Eye (tissue), 1 donor: ENCODE measurements around the gene SFXN2.
"Not testable (repeated sequence)": the region's sequence is repeated elsewhere in the genome, so short reads cannot be mapped to it uniquely, and the experiment has no call there.

ENCODE experiments used
- DNase-seq: peaks from one replicate; pipeline ENCODE4 v3.0.0-alpha.2; 2015

The SFXN2 gene

DNA sequence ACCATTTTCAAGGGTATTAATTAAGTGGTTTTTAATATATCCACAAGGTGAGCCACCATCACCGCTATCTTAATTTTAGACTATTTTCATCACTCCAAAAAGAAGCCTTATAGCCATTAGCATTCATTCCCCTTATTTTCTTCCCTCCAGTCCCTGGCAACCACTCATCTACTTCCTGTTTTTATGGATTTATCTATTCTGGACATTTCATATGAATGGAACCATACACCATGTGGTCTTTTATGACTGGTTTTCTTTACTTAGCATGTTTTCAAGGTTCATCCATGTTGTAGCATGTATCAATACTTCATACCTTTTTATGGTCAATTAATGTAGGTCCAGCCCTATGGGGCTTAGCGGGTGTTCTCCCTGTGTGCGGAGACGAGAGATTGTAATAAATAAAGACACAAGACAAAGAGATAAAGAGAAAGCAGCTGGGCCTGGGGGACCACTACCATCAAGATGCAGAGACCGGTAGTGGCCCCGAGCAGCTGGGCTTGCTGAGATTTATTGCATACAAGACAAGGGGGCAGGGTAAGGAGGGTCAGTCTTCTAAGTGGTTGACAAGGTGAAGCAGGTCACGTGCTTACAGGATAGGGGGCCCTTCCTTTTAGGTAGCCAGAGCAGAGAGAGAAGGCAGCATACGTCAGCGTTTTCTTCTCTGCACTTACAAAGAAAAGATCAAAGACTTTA, 44.0 kb downstream of the SFXN2 start:
- no peak for DNase-seq

DNA sequence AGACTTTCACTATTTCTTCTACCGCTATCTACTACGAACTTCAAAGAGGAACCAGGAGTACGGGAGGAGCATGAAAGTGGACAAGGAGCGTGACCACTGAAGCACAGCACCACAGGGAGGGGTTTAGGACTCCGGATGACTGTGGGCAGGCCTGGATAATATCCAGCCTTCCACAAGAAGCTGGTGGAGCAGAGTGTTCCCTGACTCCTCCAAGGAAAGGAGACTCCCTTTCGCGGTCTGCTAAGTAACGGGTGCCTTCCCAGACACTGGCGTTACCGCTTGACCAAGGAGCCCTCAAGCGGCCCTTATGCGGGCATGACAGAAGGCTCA, 44.5 kb downstream of the SFXN2 start:
- DNase-seq, result not testable (repeated sequence)

DNA sequence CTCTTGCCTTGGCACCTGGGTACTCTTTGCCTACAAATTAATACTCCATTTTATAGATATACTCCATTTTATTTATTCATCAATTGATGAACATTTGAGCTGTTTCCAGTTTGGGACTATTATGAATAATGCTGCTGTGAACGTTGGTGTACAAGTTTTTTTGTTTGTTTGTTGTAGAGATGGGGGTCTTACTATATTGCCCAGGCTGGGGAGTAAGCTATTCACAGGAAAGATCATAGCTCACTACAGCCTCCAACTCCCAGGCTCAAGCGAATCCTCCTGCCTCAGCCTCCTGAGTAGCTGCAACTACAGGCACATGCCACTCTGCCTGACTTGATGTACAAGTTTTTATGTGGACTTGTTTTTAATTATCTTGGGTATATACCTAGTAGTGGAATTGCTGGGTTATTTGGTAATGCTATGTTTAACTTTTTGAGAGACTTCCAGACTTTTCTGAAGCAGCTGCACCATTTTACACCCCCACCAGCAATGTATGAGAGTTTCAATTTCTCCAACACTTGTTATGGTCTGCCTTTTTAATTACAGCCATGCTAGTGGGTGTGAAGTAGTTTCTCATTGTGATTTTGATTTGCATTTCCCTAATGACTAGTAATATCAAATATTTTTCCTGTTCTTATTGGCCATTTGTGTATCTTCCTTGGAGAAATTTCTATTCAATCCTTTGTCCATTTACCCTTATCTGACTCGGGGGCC, 45.2 kb downstream of the SFXN2 start:
- no peak for DNase-seq

DNA sequence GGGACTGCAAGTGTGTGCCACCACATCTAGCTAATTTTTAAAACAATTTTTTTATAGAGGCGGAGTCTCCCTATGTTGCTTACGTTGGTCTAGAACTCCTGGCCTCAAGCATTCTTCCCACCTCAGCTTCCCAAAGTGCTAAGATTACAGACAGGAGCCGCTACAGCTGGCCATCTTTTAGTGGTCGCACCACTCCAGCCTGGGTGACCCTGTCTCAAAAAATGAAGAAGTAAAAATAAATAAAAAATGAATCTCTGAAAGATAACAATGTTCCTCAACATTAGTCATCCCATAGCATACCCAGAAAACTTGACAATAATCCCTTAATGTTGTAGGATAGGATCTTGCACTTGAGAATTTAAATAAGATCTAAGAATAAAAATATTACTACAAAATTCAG, 47.5 kb downstream of the SFXN2 start:
- no peak for DNase-seq

DNA sequence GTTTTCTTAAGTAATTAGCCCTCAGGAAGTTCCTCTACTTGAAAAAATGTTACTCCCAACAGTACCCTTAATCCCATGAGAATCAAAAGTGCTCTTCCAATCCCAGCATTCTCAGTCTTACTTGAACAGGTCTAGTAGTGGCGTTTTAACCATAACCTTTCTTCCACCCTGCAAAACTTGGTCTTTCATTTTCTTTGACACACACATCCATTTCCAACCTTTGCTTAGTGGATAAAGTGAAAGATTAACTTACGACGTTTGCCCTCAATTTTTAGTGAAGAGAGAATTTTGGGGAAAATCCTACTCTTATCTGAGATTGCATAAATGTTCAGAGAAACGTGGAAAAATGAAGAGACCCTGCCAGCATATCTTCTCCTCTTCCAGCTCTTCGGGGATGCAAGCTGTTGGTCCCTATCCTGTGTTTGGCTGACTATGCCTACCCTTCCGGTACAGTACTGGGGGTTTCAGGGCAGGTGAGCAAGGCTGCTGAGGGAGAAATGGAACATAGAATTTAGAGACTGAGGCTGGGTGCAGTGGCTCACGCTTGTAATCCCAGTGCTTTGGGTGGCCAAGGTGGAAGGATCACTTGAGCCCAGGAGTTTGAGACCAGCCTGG, 48.1 kb downstream of the SFXN2 start:
- no peak for DNase-seq

DNA sequence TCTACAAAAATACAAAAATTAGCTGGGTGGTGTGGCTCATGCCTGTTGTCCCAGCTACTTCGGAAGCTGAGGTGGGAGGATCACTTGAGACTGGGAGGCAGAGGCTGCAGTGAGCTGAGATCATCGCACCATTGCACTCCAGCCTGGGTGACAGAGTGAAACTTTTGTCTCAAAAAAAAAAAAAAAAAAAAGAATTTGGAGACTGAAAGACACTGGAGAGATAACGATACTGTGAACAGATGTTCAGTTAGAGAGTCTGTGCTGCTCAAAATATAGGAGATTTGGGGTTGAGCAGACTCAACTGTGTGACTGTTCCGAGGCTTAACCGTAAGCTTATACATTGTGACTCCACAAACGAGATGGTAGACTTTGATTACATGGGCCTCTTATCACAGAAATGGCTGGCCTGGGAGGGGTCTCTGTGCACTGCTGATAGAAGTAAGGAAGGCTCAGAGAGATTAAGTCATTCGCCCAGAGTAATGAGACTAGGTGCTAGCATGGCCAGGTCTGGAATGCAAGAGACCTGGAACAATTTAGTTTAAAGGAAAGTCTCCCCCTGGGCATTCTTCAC, 48.7 kb downstream of the SFXN2 start:
- DNase-seq, result no peak

DNA sequence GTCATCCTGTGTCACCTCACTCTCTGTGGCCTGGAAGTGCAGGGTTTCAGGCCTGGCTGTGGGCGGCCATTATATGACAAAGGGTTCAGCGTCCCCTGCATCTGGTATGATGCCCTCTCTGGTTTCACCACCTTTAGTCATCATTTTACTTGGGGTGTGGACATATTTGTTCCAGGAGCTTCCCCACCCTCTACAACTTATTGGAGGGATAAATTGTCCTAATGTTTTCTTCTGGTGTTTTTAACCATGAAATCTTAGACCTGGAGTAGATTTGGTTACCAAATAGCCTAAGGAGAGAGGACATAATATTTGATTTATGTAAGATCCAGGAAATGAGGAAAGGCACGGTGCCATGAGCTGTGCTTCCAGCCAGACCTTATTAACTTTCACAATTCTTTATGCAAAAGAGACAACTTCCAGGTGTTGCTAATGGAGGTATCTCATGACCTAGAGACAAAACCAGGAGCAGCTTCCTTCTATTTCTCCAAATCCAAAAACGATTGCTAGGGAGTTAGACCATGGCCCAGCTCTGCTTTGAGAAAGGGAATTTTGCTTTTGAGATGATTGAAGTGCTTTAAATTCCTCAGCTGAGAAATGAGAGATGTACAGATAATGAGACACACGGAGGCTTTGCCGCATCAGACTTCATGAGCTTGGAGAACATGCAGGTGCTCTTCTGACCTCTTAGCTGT, 50.2 kb downstream of the SFXN2 start:
- DNase-seq, result no peak

DNA sequence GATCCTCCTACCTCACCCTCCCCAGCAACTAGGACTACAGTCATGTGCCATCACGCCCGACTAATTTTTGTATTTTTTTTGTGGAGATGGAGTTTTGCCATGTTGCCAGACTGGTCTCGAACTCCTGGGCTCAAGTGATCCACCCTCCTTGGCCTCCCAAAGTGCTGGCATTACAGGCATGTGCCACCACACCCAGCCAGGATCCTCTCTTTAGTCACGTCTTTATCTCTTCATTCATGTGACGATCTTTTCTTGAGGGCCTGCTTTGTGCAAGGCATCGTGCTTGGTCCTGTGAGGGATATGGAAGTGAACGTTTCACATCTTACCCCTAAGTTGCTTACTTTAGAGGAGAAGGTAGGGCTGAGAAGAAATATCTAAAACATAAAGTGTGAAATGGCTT, 50.9 kb downstream of the SFXN2 start:
- DNase-seq, result no peak

DNA sequence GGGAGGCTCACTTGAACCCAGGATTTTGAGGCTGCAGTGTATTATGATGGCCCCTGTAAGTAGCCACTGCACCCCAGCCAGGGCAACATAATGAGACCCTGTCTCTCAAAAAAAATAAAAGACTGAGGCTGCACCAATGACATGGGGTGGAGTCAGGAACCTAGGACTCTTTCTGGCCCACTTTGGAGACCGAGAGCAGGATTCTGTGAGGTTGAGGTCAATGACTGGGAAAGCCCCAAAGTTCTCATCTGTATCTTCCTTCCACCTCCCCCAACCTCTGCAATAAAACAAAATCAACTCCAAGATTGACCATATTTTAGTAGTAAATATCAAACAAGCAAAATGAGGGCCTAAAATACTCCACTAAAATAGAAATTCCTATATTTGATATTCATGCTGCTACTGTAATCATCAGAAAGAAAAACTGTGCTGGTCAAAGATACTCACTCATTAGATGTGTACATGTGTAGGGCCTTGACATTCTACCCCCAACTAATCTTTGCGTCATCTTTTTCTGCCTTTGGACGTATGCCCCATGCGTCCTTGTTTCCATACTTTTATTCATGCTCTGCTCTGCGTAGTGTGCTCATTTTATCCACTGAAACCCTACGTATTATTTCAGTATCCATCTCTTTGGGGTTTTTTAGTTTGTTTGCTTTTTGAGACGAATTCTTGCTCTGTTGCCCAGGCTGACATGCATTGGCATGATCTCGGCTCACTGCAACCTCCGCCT, 53.2 kb downstream of the SFXN2 start:
- no peak for DNase-seq

DNA sequence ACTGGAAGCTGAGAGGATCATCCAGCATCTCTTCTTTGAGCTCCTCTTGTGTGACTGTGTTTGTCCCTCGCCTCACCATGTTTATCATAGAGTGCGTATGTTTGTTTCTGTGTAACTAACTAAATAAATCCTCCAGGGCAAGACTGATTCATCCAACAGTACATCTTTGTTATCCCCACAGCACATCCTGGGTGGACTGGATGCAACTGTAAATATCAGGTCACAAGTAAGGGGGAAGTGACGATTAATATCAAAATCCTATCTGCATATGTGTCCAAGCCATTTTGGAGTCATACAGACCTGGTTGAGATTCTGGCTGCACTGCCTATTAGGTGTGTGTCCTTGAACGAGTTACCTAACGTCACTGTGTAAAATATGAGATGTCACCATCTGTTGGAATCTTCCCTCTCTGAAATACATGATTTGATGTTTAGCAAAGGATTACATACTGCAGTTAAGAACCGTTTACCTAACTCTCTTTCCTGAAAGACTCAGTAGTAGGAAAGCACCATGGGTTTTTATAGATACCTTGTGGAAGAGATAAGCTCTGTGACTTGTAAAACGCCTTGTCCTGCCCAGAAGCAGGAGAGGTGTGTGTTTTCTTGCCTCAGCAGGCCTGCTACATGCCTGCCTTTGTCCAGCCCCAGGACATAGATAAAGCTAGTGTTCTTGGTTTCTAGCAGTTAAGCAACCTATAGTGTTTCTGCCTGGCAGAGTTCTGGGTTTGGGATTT, 55.1 kb downstream of the SFXN2 start:
- DNase-seq, result no peak

DNA sequence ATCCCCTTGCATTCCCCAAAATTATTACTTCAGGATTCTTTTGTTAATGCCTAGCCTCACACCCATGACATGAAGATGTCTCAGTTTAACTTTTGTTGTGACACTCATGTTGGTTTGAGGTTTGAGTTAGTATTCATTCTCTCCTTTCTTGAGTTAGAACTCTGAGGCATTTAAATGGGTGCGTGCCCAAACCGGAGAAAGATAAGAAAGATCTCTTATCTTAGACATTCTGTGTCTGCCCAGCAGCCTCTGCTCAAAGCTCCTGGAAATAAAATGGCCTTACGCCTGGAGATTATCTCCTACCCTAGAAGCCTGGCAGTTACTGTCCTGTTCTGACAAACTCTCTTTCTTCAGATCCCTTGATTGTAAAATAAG, 55.7 kb downstream of the SFXN2 start:
- DNase-seq, result no peak

DNA sequence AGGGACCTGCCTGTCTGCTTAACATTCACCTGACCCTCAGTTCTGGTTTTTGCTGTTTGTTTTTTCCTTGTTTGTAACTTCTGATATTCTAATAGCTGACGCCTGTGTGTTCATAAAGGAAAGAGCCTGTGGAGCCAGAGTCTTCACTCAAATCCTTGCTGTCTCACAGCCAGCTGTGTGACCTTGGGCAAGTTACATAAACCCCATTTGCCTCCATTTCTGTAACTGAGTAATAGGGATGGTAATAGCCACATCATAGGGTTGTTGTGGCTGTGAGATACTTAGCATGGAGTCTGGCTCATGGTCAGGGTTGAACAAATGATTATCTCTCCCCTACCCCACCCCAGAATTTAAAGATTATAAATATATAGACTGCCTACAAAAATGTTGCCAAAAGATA, 56.4 kb downstream of the SFXN2 start:
- no peak for DNase-seq

DNA sequence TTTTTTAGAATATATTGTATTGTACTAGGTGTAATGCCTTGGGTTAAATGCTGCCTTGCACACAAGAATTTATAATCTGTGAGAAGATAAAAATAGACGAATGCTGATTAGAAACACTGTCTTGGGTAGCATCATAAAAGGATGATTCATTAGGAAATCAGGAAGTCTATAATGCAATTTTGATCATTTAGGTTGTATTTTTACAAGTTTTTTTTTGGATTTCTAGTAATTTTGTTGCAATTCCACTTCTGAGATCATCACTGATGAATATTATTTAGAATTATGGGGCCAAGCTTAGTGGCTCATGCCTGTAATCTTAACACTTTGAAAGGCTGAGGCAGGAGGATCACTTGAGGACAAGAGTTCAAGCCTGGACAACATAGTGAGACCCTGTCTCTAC, 58.9 kb downstream of the SFXN2 start:
- DNase-seq, result no peak

DNA sequence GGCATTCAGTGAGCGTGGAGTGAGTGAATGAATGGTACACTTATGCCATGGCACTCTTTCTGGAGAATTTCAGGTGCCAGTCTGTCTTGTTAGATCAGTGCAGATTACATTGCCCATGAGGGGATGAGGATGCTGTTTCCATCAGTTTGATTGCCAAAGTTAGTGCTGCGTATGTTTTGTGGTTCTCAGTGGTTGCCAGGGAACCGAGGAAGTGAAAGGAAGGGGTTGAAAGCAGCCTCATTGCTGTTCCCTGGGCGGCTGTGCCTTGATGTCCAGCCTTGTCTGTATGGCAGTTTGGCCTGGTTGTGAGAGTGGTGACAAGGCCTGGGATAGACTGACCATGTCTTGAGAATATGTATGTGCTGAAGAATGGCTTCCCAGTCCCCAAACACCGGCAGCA, 59.5 kb downstream of the SFXN2 start:
- no peak for DNase-seq

DNA sequence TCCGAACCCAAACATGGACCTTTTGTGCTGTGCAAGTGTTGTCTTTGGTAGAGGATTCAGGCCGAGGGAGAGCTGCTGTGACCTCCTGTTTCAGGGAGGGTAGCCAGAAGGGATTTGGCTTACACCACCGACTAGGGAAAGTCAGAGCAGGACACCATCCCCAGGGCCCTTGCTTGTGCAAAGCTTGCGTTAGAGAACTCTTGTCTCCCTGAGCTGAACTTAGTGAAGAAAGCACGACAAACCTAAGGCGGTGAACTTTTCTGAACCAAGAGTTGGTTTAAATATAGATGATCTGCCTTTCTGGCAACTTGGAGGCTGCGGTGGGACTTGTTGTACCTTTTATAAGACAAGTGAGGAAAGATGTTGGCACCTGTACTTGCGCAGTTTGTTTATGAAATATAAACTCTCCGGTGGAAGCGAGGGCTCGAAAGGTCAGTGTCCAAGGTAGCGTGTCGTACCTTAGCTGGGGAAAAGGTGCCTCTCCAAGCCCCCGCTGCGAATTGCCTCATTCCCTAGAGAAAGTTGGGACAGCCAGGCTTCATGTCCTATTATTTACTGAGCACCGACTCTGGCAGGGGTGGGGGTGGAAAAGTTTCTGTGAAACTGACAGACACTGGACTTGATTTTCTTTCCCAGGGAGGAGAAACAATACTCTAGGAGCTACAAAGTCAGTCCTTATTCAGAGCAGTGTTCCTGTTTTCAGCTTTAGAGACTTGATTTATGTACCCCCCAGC, 60.9 kb downstream of the SFXN2 start:
- no peak for DNase-seq

DNA sequence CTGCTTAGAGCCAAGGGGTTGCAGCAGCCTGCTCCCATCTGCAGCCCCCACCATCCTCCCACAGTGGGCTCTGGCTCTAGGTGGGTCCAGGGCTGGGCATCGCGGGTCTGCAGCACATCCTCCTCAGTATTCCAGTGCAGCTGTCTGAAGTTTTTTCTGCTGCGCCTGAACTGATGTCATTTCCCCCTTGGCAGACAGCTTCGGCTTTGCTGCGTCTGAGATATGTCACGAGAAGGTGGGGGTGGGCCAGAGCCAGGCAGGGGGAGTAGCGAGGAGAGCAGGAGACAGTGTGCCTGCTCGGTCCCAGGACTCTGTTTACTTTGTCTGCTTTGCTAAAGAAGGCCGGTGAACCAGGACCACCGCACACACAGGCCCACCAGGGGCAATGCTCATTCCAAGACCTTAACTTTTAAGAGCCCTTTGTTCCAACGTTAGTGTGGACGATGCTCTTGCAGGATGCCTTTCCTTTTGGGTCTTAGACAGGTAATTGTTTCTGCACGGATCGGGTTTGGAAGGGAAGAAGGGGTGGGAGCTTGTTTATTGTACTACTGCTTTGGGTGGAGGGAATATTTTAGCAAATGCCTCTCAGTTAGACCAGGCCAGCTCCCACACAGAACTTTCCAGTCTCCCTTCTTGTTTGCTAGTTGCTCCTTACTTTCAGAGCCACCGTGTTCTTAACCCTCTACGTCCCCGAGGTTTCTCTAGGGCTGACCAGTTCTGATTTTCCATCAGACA, 61.7 kb downstream of the SFXN2 start:
- DNase-seq, result peak; percentile 92

DNA sequence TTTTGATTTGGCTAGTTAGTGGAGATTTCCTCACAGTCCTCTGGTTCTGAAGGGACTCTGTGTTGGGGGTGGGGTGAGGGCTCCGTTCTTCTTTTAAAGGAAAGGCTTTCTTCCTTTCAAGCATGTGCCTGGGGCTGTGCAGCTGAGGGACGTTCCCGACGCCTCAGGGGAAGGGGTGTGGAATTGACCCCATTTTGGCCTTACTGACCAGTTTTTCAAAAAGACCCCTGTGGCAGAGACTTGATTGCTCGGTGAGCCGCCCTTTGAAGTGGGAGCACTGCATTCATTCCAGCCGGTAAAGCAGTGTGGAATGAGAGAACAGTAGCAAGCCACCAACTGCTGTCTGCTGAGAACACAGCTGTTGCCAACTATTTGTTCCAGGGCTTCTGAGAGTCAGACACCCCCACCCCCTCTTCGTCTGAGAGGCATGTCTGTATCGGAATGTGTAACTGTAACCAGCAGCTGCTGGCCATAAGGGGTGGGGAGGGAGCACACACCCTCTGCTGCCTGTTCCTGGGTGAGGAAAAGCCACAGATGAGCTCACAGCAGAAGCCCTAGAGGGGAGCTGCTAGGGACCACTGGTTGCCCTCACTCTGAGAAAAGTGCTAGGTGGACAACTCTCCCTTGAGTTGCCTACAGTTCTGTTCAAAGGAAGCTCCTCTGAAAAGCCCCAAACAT, 62.5 kb downstream of the SFXN2 start:
- peak; percentile 94 for DNase-seq

DNA sequence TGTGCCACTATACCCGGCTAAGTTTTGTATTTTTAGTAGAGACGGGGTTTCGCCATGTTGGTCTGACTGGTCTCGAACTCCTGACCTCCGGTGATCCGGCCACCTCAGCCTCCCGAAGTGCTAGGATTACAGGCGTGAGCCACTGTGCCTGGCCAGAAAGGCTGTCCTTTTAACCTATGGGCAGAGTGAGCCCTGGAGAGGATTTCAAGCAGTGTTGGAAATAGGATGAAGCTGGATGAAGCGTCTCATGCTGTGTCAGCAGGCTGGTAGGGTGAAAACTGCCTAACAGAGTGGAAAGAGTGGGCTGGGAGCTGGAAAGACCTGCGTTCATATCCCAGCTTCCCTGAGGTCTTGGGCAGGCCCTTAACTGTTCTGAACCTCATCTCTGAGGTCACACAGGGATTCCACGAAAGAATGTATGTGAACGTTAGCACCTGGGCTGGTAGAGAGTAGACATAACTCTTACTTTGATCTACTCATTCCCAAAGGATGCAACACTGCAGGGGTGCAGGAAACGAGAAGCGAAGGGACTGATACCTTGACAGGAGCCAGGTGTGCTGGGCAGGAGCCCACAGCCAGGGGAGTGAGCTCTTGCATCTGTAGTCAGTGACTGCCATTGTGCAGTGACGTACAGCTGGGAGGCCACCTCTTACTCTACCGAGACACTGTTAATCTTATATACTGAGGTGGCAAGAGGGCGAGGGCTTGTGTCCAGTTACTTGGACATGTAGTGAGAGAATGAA, 63.4 kb downstream of the SFXN2 start:
- no peak for DNase-seq

DNA sequence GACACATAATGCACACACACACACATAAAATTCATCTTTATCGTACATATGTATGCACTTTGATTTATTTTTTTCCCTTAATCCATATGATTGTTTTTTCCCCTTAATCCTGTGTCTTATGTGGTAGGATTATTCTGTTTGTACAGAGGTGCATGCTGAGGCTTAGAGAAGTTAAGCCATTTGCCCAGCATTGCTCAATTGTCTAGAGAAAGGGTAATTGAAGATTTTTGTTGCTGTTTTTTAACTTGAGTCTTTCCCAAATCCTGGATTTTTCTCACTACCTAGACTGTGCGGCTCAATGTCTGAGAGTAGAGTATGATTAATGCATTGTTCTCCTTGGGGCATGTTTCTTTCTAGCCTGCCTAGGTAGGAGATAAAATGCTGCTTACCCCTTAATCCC, 64.3 kb downstream of the SFXN2 start:
- no peak for DNase-seq
